H1 (cell line): Measurements from ENCODE around the gene TXLNB. TPM values are rescaled to one million over a fixed set of nuclear protein-coding genes. Genes with fewer than 3 reads are reported as not detected.

Experiments
- CTCF ChIA-PET: fragments of 300-600 bp; sonication (Branson Sonifier 250); formaldehyde crosslinking; loops from one replicate; lab custom pipeline; 2021; ENCODE audit not compliant: partially characterized antibody; lab: Charles Lee
- POLR2A ChIA-PET: fragments of 300-600 bp; sonication (Branson Sonifier 250); formaldehyde crosslinking; loops from one replicate; lab custom pipeline; 2021; ENCODE audit warnings: inconsistent platforms; ENCODE audit not compliant: partially characterized antibody; lab: Charles Lee
- DNase-seq, 2 experiments: peaks; one replicate each; pipeline versions ENCODE4 v3.0.0 to v3.0.0-alpha.2; 2010 to 2022; ENCODE audit warnings: low spot score in 2 of 2, low read depth in 1 of 2, mixed read lengths in 1 of 2
- FAIRE-seq: peaks from 2 replicates; lab custom pipeline; 2011; peaks lifted over from hg19 to GRCh38; lab: Jason Lieb, UNC
- H2AFZ ChIP-seq: 2 replicates; pipeline ENCODE4 v1.8.1; 2012; ENCODE audit warnings: low read length, inconsistent platforms
- H2AK5ac ChIP-seq: 2 replicates; pipeline ENCODE4 v1.6.1; 2013; ENCODE audit warnings: low read depth, low read length
- H2BK120ac ChIP-seq: replicated peaks from 2 replicates; pipeline ENCODE3; 2013; ENCODE audit warnings: low read depth, low read length, inconsistent platforms
- H2BK12ac ChIP-seq: 2 replicates; pipeline ENCODE4 v1.6.1; 2013; ENCODE audit warnings: low read depth, low read length
- H2BK15ac ChIP-seq: 2 replicates; pipeline ENCODE4 v1.6.1; 2013; ENCODE audit warnings: low read length
- H2BK20ac ChIP-seq: 2 replicates; pipeline ENCODE4 v1.6.1; 2013; ENCODE audit warnings: low read length
- H2BK5ac ChIP-seq: 2 replicates; pipeline ENCODE4 v1.6.1; 2013; ENCODE audit warnings: low read depth, low read length
- H3K14ac ChIP-seq: 2 replicates; pipeline ENCODE4 v1.6.1; 2013; ENCODE audit warnings: inconsistent platforms; ENCODE audit not compliant: insufficient read length
- H3K18ac ChIP-seq: 2 replicates; pipeline ENCODE4 v1.6.1; 2013; ENCODE audit warnings: low read length; ENCODE audit errors: extremely low read depth
- H3K23ac ChIP-seq: 2 replicates; pipeline ENCODE4 v1.6.1; 2013; ENCODE audit warnings: inconsistent platforms; ENCODE audit not compliant: insufficient read length
- H3K23me2 ChIP-seq: 2 replicates; pipeline ENCODE4 v1.6.1; 2013; ENCODE audit warnings: low read depth, low read length
- H3K27ac ChIP-seq: 2 replicates; pipeline ENCODE4 v1.6.1; 2011; ENCODE audit warnings: low read depth, low read length, inconsistent platforms
- H3K27me3 ChIP-seq, 4 experiments: replicated peaks in 1 of 4; 1 replicate in 1 of 4; 2 replicates in 3 of 4; pipeline versions ENCODE4 v1.6.1 to v1.8.1; 2011 to 2013; ENCODE audit warnings: low read length in 3 of 4, mild to moderate bottlenecking in 3 of 4, inconsistent platforms in 2 of 4, mixed read lengths in 2 of 4, moderate library complexity in 1 of 4; ENCODE audit not compliant: control insufficient read depth in 3 of 4, insufficient read depth in 3 of 4; ENCODE audit errors: extremely low read depth in 1 of 4
- H3K36me3 ChIP-seq, 4 experiments: 2 replicates each; pipeline versions ENCODE4 v1.6.1 to v1.8.1; 2011 to 2013; ENCODE audit warnings: mild to moderate bottlenecking in 4 of 4, low read length in 3 of 4, moderate library complexity in 2 of 4, control low read depth in 1 of 4, inconsistent platforms in 1 of 4; ENCODE audit not compliant: insufficient read depth in 4 of 4, control insufficient read depth in 2 of 4
- H3K4ac ChIP-seq: replicated peaks from 2 replicates; pipeline ENCODE3; 2013; ENCODE audit warnings: low read length, low read depth, mixed read lengths, inconsistent platforms; ENCODE audit not compliant: insufficient read length
- H3K4me1 ChIP-seq, 4 experiments: replicated peaks in 1 of 4; 1 replicate in 1 of 4; 2 replicates in 3 of 4; pipeline versions ENCODE4 v1.6.1 to v1.8.1; 2011 to 2013; ENCODE audit warnings: low read length in 3 of 4, inconsistent platforms in 2 of 4, mixed read lengths in 1 of 4; ENCODE audit not compliant: insufficient read depth in 4 of 4, control insufficient read depth in 3 of 4
- H3K4me2 ChIP-seq, 2 experiments: 2 replicates each; pipeline versions ENCODE4 v1.6.1 to v1.8.1; 2011 to 2013; ENCODE audit warnings: low read depth in 2 of 2, low read length in 2 of 2, control low read depth in 1 of 2, inconsistent platforms in 1 of 2, mild to moderate bottlenecking in 1 of 2; ENCODE audit not compliant: insufficient read depth in 1 of 2
- H3K4me3 ChIP-seq, 4 experiments: fragments of 200-600, 300-600 bp in 1 of 4; sonication (generic), shearing (Covaris generic), sonication (Bioruptor Twin) in 1 of 4; 2 replicates each; pipeline versions ENCODE4 v1.5.1 to v1.8.1; 2011 to 2016; ENCODE audit warnings: low read length in 4 of 4, low read depth in 3 of 4, control low read depth in 2 of 4, inconsistent platforms in 2 of 4, mild to moderate bottlenecking in 2 of 4, mixed read lengths in 1 of 4, moderate library complexity in 1 of 4; ENCODE audit not compliant: insufficient read depth in 2 of 4; ENCODE audit errors: extremely low read depth in 1 of 4
- H3K56ac ChIP-seq: replicated peaks from 2 replicates; pipeline ENCODE3; 2013; ENCODE audit warnings: low read depth, mild to moderate bottlenecking, mixed read lengths, low read length, inconsistent platforms; ENCODE audit not compliant: insufficient read length
- H3K79me1 ChIP-seq: 2 replicates; pipeline ENCODE4 v1.6.1; 2013; ENCODE audit warnings: low read depth, low read length, control low read depth
- H3K79me2 ChIP-seq, 2 experiments: 2 replicates each; pipeline versions ENCODE4 v1.6.1 to v1.8.1; 2012 to 2013; ENCODE audit warnings: low read length in 2 of 2, mild to moderate bottlenecking in 2 of 2, inconsistent platforms in 1 of 2; ENCODE audit not compliant: insufficient read depth in 2 of 2, control insufficient read depth in 1 of 2
- H3K9ac ChIP-seq, 4 experiments: replicated peaks in 1 of 4; 1 replicate in 1 of 4; 2 replicates in 3 of 4; pipeline versions ENCODE4 v1.6.1 to v1.8.1; 2011 to 2013; ENCODE audit warnings: low read depth in 3 of 4, low read length in 3 of 4, control low read depth in 2 of 4, mild to moderate bottlenecking in 2 of 4, moderate library complexity in 2 of 4, inconsistent platforms in 1 of 4; ENCODE audit errors: extremely low read depth in 1 of 4
- H3K9me3 ChIP-seq, 2 experiments: 2 replicates each; pipeline versions ENCODE4 v1.6.1 to v1.8.1; 2012 to 2013; ENCODE audit warnings: mild to moderate bottlenecking in 2 of 2, moderate library complexity in 2 of 2, control low read depth in 1 of 2, inconsistent platforms in 1 of 2, low read depth in 1 of 2, low read length in 1 of 2, mixed read lengths in 1 of 2; ENCODE audit not compliant: insufficient read depth in 2 of 2
- H4K20me1 ChIP-seq, 2 experiments: replicated peaks in 1 of 2; 2 replicates each; pipeline versions ENCODE3 to v1.8.1; 2011 to 2013; ENCODE audit warnings: inconsistent platforms in 2 of 2, low read length in 2 of 2, mild to moderate bottlenecking in 1 of 2; ENCODE audit not compliant: insufficient read depth in 2 of 2, control insufficient read depth in 1 of 2
- H4K5ac ChIP-seq: 2 replicates; pipeline ENCODE4 v1.6.1; 2013; ENCODE audit warnings: low read length, low read depth, mixed read lengths, inconsistent platforms; ENCODE audit not compliant: insufficient read length
- H4K8ac ChIP-seq: 2 replicates; pipeline ENCODE4 v1.8.0; 2013; ENCODE audit warnings: mild to moderate bottlenecking, moderate library complexity, low read length, inconsistent platforms; ENCODE audit not compliant: insufficient read depth; ENCODE audit errors: extremely low read depth
- H4K91ac ChIP-seq: replicated peaks from 2 replicates; pipeline ENCODE3; 2013; ENCODE audit warnings: low read length, mixed read lengths, inconsistent platforms; ENCODE audit not compliant: insufficient read length
- CTBP2 ChIP-seq: IDR thresholded peaks from 2 replicates; pipeline ENCODE4 v1.7.0; 2011; ENCODE audit warnings: borderline replicate concordance, mild to moderate bottlenecking, moderate library complexity, mixed read lengths, low read length; ENCODE audit not compliant: insufficient read depth, insufficient read length
- KDM5A ChIP-seq: fragments of 200-600 bp; IDR thresholded peaks from 2 replicates; pipeline ENCODE4 v1.7.1; 2012; ENCODE audit warnings: mild to moderate bottlenecking, low read length, inconsistent platforms, mixed read lengths
- MAX ChIP-seq: IDR thresholded peaks from 2 replicates; pipeline ENCODE4 v1.6.1; 2012; ENCODE audit warnings: inconsistent platforms
- TAF7 ChIP-seq: optimal IDR thresholded peaks from 2 replicates; pipeline ENCODE3; 2011; ENCODE audit warnings: low read depth, mild to moderate bottlenecking, inconsistent platforms, low read length, moderate library complexity, borderline replicate concordance
- WGBS, 2 experiments: shearing (Covaris generic) in 1 of 2; methylation state at CpG; one replicate each; pipeline versions ENCODE4 v1.1.6 to v1.1.7; 2013 to 2015; ENCODE audit warnings: low lambda C conversion rate in 2 of 2, mixed read lengths in 2 of 2, inconsistent platforms in 1 of 2, low coverage in 1 of 2, missing lambda C conversion rate in 1 of 2; ENCODE audit not compliant: insufficient replicate concordance in 2 of 2, insufficient coverage in 1 of 2, insufficient read length in 1 of 2; ENCODE audit errors: extremely low coverage in 1 of 2, missing lambda C conversion rate in 1 of 2; 5-methylcytosine and 5-hydroxymethylcytosine counted together
- polyA plus RNA-seq, 7 experiments: library from polyadenylated mRNA; depleted of rRNA in 3 of 7; stranded (reverse) in 5 of 7; unstranded in 2 of 7; fragments of >200 nt in 5 of 7; fragments of 200-250 nt in 2 of 7; gene quantifications; 1 replicate in 5 of 7; 2 replicates in 1 of 7; 4 replicates in 1 of 7; pipeline versions ENCODE4 v1.2.1 to v1.2.3, GENCODE V29; 2011 to 2013; ENCODE audit warnings: missing spikeins in 2 of 7, mixed read lengths in 2 of 7
- total RNA-seq: library from RNA; stranded (reverse); fragmentation: NEBNext Ultra II Directional; extraction: Animal tissue kit (Norgen Biotek cat#: 25700); gene quantifications from 2 replicates; pipeline ENCODE4 v1.2.1, GENCODE V29; 2021

TXLNB gene
- total and polyA plus RNA-seq, 2 of the 8 experiments (the other 6 are each of a cell fraction or from before 2014, with no cell fraction given), result 0.05 to 0.17 TPM

- no peaks in the 10 kb centered on the region for H4K20me1 ChIP-seq
- FAIRE-seq, result no peak
- no peak overlapping the region for H4K8ac ChIP-seq
- H2BK120ac ChIP-seq, result no peak overlapping the region
- no peak overlapping the region for H4K5ac ChIP-seq
- H3K56ac ChIP-seq, result no peak overlapping the region
- no peak for TF ChIP-seq MAX
- TF ChIP-seq KDM5A, result no peak
- TF ChIP-seq CTBP2, result no peak
- TF ChIP-seq TAF7, result no peak
- H2BK20ac ChIP-seq, result no peak overlapping the region
- 85% methylated on average over 5 of the region's 5 CpGs; no CpG with 5 or more reads in 1 of the 2 experiments for WGBS, 2 experiments
- no peak for DNase-seq
- no peaks in the 10 kb centered on the region for H3K79me1 ChIP-seq
- H3K4me1 ChIP-seq, result no peaks in the 10 kb centered on the region
- H3K9ac ChIP-seq, result no peak overlapping the region
- no peaks in the 10 kb centered on the region for H3K79me2 ChIP-seq
- CTCF ChIA-PET, result interaction anchor here (0.6 to 1.1 kb wide), 3 partner anchors 75 to 85 kb away, joined by 3 read pairs; no protein-coding TSS in a partner anchor
- H3K4ac ChIP-seq, result no peak overlapping the region
- H3K36me3 ChIP-seq, result no peaks in the 10 kb centered on the region
- H2AK5ac ChIP-seq, result no peak overlapping the region
- H2BK15ac ChIP-seq, result no peak overlapping the region
- no peak overlapping the region for H2AFZ ChIP-seq
- POLR2A ChIA-PET, result interaction anchor here (0.7 to 1.4 kb wide), 2 partner anchors 10 to 21 kb away, joined by 3 to 4 read pairs; no protein-coding TSS in a partner anchor
- H3K18ac ChIP-seq, result no peak overlapping the region
- no peaks in the 10 kb centered on the region for H3K27me3 ChIP-seq
- H2BK5ac ChIP-seq, result no peak overlapping the region
- no peak overlapping the region for H4K91ac ChIP-seq
- no peak overlapping the region for H3K4me2 ChIP-seq
- no peaks in the 10 kb centered on the region for H3K23me2 ChIP-seq
- no peaks in the 10 kb centered on the region for H3K9me3 ChIP-seq
- H3K27ac ChIP-seq, result no peak overlapping the region
- no peak overlapping the region for H2BK12ac ChIP-seq
- H3K14ac ChIP-seq, result no peak overlapping the region
- no peak overlapping the region for H3K23ac ChIP-seq
- H3K4me3 ChIP-seq, result no peak overlapping the region
Observed at GRCh38 chr6:139334806-139335446, 43.1 kb upstream of the TXLNB start.
